GM10847 (cell line): Measurements from ENCODE around the gene RARS1.

Source experiments
- POLR2A ChIP-seq: IDR thresholded peaks from 2 replicates; pipeline ENCODE4 v1.6.1; 2011; ENCODE audit not compliant: insufficient read length; ENCODE audit errors: extremely low read depth

The RARS1 gene

DNA sequence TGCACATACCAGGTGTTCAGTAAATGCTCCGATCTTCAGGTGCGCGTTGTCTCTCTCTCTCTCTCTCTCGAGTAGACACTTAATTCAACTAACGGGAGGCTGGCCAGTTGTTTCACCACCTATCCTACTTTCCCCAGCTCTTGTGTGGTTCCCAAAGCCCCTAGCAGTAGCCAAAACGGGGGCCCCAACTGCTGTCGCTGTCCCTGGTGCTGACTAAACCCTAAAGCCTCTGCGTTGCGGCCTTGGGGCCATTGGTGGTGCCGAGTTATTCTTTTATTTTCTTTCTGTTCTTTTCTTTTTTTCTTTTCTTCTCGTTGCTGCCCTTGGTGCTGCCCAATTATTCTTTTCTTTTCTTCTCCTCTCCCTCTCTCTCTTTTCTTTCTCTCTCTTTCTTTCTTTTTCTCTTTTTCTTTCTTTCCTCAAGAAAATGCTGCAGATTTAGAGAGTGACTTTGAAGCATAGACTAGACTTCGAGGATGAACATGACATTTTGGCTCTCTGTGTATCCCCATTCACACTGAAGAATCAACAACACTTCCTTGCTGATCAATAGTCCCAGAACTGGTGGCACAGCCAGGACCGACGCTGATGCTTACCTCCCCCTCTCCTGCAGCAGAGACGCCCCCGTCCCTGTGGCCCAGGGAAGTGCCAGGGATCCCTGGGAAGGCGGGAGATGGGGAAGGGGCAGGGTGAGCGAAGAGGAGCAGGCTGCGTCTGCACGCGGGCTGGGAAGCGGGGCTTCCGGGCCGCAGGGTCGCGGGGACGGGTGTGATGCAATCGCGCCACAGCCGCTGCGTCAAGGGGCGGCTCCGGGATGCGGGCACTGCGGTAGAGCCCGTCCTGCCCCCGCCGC lies 42.5 kb downstream of the RARS1 start, which contains the start of gene FBLL1:
TSS of gene FBLL1 (plus strand) at position 785 of the 853 bp plus-strand sequence. CDS start 200 bp downstream, outside the sequence.
- no peak for TF ChIP-seq POLR2A

- TF ChIP-seq POLR2A: no peak
Observed at GRCh38 chr5:168529374-168530234, 43.3 kb downstream of the RARS1 start.

DNA sequence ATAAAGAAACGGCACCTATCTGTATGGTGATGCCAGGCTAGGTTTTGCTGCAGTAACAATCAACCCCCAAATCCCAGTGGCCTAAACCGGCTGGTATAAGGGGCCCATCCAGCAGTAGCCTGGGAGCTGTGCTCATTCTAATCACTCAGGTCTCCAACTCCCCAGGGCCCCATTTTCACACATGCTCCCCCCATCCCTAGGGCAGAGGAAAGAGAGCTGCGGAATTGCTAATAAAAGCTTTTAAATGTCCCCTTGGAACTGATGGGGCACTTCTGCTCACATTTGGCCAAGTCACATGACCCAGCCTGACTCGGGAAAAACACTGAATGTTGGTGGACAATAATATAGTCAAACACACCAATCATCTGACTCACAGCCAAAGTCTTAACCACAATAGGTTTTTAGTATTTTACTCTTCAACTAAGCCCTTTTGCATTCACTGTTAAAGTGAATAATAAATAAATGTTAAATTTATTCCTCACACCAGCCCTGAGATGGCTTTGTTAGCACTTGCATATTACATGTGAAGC lies 44.4 kb downstream of the RARS1 start:
- no peak for TF ChIP-seq POLR2A

- no peak for TF ChIP-seq POLR2A
Observed at GRCh38 chr5:168531191-168531590, 44.9 kb downstream of the RARS1 start.

- TF ChIP-seq POLR2A: no peak
Observed at GRCh38 chr5:168531987-168532864, 46.0 kb downstream of the RARS1 start.

DNA sequence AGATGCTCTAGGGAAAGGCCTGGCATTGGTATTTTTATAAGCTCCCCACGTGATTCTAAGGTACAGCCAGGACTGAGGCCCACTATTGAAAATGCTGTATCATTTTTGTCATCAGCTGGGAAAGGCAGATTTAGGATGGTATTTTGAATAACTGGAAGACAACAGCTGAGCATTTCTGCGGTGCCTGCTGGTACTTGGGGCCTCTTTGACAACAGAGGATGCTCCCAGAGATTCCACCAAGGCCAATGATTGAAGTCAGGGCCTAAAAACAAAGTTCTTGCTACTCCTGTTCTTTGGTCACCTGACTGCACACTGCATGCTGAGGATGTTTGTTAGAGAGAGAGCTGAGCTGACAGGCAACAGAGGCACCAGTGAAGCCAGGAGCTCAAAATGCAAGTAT lies 50.9 kb downstream of the RARS1 start:
- TF ChIP-seq POLR2A: no peak

- no peak for TF ChIP-seq POLR2A
Observed at GRCh38 chr5:168549554-168549953, 63.3 kb downstream of the RARS1 start.

GRCh38 chr5:168550656-168551055 lies 64.4 kb downstream of the RARS1 start:
- TF ChIP-seq POLR2A: no peak

- TF ChIP-seq POLR2A: no peak
Observed at GRCh38 chr5:168552146-168552545, 65.9 kb downstream of the RARS1 start.

DNA sequence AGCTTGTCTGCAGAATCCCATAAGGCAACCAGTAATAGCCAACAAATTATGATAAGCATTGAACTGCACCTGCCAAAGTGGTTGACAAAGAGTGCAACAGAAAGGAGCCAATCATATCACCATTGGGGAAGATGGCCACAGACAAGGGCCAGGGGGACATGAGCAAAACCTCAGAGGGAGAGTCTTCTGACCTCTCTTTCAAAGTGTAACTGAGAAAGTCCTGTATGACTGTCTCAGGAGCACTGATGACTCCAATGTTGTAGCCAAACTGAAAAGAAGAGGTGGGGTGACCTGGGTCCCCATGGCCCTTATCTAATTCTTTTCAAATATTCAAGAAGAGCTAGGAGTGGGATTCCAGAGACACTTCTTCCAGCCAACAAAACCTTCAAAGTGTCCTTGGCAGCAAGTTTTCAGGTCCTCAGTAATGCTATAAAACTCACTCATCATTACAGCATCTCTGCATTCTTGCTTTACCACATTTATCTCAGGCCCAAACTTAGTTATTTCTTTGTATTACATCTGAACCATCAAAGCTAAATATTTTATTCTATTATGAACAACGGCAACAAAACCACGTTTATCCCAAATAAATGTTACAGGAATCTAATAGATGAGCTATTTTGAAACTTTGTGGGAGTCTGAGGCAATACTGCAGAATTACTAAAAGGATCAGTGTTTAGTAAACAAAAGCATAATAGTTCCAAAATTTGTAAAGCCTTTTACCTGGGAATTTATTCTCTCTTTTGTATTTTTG lies 67.3 kb downstream of the RARS1 start:
- no peak for TF ChIP-seq POLR2A

GRCh38 chr5:168557389-168557788 lies 71.1 kb downstream of the RARS1 start:
- TF ChIP-seq POLR2A: no peak

DNA sequence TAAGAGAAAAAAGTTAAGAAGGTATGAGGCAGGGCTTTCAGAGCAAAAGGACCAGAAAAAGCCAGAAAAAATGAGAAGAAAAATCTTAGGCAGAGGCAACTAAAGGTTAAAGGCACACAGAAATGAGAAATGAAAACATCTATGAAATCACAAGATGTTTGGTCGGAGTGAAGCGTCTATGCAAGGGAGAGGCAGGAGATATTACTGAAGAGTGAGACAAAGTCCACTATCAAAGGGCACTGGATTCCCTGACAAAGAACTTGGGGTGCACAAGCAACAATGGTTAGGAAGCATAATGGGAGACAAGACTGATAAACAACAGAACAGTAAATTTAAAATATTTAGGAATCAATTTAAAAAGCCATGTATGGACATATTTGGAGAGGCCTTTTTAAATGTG lies 76.0 kb downstream of the RARS1 start:
- no peak for TF ChIP-seq POLR2A

GRCh38 chr5:168563959-168564358 lies 77.7 kb downstream of the RARS1 start:
- TF ChIP-seq POLR2A: no peak

GRCh38 chr5:168568738-168569137 lies 82.5 kb downstream of the RARS1 start:
- TF ChIP-seq POLR2A: no peak
